Mammary epithelial cell (primary cell): ENCODE data around the gene KCNK15.

Experiments used
- CTCF ChIP-seq, 2 donors: IDR thresholded peaks in 1 of 2; conservative IDR thresholded peaks in 1 of 2; 2 replicates each; pipeline ENCODE4 v1.5.1; 2011 to 2012; ENCODE audit warnings: inconsistent platforms in 2 of 2, low read length in 2 of 2, mild to moderate bottlenecking in 2 of 2, control low read depth in 1 of 2, low read depth in 1 of 2; ENCODE audit not compliant: insufficient read depth in 1 of 2; ENCODE audit errors: extremely low read depth in 1 of 2
- EZH2 ChIP-seq: IDR thresholded peaks from 2 replicates; pipeline ENCODE4 v1.6.1; 2012; ENCODE audit warnings: low read length, inconsistent platforms, borderline replicate concordance

- TF ChIP-seq CTCF (conservative IDR thresholded peaks at IDR 0.05 in 1 of 2, IDR thresholded peaks at IDR 0.05 in 1 of 2; ENCODE audit: extremely low read depth in 1 of 2, insufficient read depth in 1 of 2, low read depth in 1 of 2, low read length in 2 of 2) (no peak), EZH2 (no peak)
These were observed 40.1 kb upstream of the KCNK15 start for GRCh38 chr20:44705364-44706094.
